NK-92 (cell line): ENCODE results near the gene MAN2A2.

Experiments
- DNase-seq: peaks from one replicate; lab custom pipeline; 2025; ENCODE audit not compliant: unreplicated experiment; lab: John Stamatoyannopoulos, UW

MAN2A2 gene

DNA sequence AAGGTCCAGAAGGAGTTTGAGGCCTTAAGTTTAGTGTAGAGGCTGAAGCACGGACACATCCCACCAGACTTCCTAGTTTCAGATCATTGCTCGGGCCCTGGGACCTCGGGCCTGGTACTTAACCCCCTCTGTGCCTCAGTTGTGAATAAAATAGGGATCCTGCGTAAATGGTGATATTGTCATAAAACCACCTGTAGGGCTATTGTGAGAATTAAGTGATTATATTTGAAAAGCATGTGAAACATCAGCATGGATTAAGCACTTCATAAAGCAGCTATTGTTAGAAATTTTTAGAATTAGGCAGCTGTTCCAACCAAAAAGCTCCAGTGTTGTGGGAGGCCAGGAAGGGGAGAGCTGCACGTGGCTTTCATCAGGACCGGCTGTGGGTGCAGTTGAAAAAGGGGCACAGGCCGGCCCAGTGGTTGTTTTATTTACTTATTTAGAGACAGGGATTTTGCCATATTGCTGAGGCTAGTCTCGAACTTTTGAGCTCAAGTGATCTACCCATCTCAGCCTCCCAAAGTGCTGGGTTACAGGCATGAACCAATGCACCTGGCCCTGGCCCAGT lies 56.0 kb downstream of the MAN2A2 start:
- DNase-seq, result no peak

DNA sequence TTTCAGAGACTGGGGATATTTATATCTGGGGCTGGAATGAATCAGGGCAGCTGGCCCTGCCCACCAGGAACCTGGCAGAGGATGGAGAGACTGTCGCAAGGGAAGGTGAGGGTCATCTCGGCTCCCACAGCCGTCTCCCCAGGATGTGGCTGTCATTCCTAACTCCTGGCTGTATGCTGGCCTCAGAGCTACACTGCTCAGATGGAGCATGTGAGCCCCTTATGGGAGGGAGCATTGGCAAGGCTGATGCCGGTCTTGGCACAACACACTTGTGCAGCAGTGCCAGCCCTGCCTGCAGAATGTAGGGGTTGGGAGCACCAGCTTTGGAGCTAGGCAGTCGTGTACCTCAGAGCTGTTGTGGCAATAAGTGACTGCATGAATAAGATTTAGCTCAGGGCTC lies 56.8 kb downstream of the MAN2A2 start:
- no peak for DNase-seq

DNA sequence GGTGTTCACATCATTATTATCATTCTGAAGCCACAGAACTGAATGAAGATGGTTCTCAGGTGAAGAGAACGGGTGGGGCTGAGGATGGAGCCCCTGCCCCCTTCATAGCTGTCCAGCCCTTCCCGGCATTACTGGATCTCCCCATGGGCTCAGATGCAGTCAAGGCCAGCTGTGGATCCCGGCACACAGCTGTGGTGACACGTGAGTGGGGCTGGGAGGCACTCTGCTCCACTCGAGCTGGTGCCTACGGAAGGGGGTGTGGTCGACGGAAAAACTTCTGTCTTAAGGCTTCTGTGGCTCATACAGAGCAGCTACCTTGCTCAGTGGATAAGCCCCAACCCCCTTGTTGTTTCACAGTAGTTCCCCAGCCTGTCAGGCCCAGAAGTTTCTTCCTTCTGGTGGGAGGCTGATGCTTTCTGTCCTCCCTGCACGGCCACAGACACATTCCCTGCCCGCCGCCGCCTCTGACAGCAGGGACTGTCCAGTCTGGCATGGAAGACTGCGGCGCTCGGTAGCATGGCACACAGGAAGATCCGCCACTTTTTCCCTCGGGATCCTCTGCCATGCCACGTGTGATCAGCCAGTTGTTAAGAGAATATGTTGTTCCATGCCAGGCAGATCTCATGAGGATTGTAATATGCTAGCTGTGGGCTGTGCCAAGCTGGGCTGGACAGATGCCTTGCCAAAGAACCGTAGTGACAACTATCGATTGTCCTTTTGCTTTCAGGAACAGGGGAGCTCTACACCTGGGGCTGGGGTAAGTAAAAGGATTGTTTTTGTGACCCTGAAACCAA lies 57.4 kb downstream of the MAN2A2 start:
- no peak for DNase-seq

DNA sequence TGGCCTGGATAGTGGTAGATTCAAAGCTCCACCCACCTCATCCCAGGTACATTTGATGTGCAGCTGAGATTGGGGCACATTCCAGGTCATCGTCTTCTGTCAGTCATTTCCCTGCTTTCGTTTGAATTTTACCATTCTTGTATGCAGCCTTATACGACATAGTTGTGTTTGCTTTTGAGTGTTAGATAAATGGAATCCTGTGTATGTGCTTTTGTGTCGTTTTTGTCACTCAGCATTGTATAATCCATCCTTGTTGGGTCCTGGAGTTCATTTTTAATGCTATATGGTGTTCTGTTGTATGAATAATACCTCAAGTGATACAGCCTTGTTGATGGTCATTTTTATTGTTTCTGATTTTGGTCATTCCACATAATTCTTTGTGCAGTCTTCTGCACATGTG lies 58.9 kb downstream of the MAN2A2 start:
- no peak for DNase-seq

DNA sequence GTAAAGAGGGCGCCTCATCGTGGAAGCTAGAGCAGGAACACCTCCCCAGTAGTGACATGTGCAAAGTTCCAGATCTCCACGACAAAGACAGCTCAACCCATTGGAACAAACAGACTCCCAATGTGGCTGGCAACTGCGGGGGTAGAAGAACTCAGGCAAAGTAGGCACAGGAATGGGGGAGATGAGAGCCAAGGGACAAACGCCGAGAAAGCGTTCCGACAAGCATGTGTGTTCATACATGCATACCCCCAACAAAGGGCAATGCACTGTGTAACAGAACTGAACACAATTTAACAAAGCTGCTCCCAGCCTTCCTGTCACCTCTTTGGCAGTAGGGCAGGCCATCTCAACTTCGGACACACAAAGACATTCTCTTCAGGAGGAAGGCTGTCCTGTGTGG lies 63.2 kb downstream of the MAN2A2 start:
- no peak for DNase-seq

DNA sequence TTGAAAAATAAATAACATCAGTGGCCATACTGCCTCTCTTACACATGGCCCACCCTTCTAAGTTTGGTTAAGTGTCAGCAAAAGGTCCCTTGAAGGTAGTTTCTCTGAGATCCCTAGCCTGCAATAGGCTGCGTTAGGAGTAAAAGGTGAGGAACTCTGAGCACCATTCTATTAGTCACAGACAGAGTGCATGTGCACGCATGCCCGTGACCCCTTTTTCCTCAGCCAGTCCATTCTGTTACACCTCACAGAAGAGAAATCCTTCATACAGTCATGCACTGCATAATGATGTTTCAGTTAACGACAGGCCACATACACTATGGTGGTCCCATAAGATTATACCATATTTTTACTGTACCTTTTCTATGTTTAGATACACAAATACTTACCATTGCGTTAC lies 64.1 kb downstream of the MAN2A2 start:
- DNase-seq, result no peak

DNA sequence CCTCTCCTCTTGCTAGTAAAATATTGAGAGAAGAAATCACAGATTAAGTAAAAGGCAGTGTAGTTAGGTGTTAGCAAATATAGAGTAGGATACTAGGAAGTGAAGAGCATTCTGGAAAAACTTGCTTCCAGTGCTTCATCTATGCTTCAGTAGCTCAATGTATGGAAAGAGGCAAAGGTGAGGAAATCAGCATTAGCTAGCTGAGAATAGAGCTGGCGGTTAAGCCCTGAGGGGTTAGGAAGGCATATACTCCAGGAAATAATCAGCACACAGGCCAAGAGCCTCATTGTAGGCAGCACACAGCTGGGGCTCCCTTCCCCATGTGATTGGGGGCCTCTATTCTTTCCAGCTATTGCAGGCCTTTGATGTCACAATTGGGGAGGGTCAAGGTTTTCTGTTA lies 65.3 kb downstream of the MAN2A2 start:
- no peak for DNase-seq

DNA sequence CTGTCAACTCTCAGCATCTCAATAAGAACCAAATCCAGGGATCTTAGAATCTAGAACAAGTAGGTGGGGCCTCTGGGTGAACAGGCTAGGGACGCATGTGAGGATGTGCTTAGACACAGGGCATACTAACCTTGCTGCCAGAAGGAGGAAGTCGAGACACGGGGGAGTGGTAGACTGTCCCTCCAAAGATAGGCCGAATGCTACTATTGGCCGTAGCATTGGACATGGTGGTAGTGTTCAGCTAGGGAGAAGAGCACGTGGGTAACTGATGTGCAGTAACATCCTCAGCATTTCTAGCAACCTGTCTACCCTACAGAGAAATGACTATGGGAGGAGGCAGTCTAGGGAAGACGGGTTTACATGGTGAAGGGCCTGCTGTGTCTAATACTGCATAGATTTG lies 67.2 kb downstream of the MAN2A2 start:
- no peak for DNase-seq

DNA sequence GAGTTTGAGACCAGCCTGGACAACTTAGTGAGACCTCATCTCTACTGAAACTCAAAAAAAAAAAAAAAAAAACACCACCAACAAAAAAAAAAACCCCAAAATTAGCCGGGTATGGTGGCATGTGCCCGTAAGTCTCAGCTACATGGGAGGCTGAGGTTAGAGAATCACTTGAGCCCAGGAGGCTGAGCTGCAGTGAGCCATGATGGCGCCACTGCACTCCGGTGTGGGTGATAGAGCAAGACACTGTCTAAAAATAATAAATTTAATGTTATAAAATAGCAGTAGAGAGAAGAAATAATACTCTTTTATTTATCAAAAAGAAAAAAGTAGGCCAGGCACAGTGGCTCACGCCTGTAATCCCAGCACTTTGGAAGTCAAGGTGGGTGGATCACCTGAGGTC lies 69.0 kb downstream of the MAN2A2 start:
- DNase-seq, result no peak
